DMS 273 (cell line): ENCODE results near the gene PTRHD1.
A peak's percentile ranks its signal among the peaks of the same experiment; 100 is the strongest.
"Not testable (repeated sequence)": the region's sequence is repeated elsewhere in the genome, so short reads cannot be mapped to it uniquely, and the experiment has no call there.

ENCODE experiments used
- DNase-seq: peaks from one replicate; lab custom pipeline; 2025; ENCODE audit not compliant: unreplicated experiment; lab: John Stamatoyannopoulos, UW

PTRHD1 gene

GRCh38 chr2:24813691-24814137 is 20.5 kb upstream of the PTRHD1 start:
- DNase-seq: no peak

- no peak for DNase-seq
Observed at GRCh38 chr2:24809316-24810007, 16.3 kb upstream of the PTRHD1 start.

DNA sequence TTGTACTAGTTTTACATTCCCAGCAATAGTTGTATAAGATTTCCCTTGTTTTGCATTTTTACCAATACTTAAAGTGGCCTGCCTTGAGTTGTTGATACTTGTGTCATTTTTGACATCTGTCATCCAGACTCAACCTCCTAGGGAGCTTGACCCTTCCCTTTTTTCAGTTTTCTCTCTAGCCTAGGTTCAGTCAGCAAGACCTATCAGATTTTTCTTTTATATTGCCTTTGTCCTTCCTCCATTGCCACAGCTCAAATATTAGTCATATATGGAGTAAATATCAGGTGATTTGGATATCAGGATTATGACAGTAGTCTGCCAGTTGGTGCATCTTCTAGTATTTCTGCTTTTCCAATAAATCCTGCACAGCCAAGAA is 13.5 kb upstream of the PTRHD1 start:
- no peak for DNase-seq

DNA sequence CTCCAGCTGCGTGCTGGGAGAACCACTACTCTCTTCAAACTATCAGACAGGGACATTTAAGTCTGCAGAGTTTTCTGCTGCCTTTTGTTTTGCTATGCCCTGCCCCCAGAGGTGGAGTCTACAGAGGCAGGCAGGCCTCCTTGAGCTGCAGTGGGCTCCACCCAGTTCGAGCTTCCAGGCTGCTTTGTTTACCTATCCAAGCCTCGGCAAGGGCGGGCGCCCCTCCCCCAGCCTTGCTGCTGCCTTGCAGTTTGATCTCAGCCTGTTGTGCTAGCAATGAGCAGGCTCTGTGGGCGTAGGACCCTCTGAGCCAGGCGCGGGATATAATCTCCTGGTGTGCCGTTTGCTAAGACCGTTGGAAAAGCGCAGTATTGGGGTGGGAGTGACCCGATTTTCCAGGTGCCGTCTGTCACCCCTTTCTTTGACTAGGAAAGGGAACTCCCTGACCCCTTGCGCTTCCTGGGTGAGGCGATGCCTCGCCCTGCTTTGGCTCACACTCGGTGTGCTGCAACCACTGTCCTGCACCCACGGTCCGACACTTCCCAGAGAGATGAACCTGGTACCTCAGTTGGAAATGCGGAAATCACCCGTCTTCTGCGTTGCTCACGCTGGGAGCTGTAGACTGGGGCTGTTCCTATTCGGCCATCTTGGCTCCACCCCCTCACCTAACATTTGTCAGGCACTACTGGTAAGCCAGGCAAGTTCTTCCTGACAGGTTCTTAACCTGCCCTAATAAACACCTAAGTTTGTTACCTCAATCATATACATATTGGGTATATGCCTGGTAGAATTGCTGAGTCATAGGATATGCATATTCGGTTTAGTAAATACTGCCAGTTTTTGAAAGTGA is 12.8 kb upstream of the PTRHD1 start:
- not testable (repeated sequence) for DNase-seq

DNA sequence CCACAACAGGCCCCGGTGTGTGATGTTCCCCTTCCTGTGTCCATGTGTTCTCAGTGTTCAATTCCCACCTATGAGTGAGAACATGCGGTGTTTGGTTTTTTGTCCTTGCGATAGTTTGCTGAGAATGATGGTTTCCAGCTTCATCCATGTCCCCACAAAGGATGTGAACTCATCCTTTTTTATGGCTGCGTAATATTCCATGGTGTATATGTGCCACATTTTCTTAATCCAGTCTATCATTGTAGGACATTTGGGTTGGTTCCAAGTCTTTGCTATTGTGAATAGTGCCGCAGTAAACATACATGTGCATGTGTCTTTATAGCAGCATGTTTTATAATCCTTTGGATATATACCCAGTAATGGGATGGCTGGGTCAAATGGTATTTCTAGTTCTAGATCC is 7.3 kb upstream of the PTRHD1 start:
- DNase-seq: not testable (repeated sequence)

- DNase-seq: no peak
Observed at GRCh38 chr2:24797644-24798043, 4.5 kb upstream of the PTRHD1 start.

- peak; percentile 80 for DNase-seq
Observed at GRCh38 chr2:24793761-24794435, 707 bp upstream of the PTRHD1 start.

DNA sequence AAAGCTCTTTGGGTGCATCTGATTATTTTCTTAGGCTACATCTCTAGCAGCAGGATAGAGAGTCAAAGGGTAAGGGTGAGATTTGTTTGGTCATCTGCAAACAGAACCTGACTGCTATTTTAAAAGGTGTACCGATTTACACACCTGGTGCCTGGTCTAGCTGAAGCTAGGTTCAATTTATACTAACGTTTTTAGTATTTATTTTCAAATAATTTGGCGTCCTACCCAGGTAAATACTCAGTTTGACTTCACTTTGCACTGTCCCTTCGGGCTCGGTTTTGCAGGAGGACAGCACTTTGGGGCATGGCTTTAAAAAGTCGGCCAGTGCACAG is 683 bp downstream of the PTRHD1 start:
- no peak for DNase-seq

GRCh38 chr2:24791452-24791851 is 1.7 kb downstream of the PTRHD1 start:
- DNase-seq: no peak

GRCh38 chr2:24788816-24789215 is 4.4 kb downstream of the PTRHD1 start:
- no peak for DNase-seq

GRCh38 chr2:24787532-24787931 is 5.7 kb downstream of the PTRHD1 start:
- DNase-seq: no peak

DNA sequence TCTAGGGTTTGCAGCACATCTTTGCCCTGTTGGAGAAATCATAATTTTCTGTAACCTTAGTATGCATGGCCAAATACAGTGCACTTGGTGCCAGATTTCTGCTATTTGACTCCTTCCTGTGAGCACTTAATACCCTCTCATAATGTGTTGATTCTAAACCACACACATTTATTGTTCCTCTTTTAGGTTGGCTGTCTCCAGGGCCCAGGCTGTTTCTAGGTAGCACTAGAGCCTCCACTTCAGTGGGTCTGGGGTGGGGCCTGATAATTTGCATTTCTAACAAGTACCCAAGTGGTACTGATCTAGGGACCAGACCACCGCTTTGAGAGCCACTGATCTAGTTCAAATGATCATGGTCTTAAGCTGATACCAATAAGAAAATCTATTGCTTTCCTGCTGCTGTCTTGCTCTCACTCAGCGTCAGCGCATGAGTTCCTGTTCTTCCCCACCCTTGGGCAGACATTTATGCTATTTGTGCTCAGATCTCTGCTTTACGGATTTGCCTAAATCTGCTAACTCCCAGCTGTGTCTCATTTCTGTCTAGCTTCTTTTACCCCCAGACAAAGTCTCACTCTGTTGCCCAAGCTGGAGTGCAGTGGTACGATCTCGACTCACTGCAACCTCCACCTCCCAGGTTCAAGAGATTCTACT is 7.4 kb downstream of the PTRHD1 start:
- DNase-seq: no peak

- DNase-seq: no peak
Observed at GRCh38 chr2:24783641-24784040, 9.6 kb downstream of the PTRHD1 start.

DNA sequence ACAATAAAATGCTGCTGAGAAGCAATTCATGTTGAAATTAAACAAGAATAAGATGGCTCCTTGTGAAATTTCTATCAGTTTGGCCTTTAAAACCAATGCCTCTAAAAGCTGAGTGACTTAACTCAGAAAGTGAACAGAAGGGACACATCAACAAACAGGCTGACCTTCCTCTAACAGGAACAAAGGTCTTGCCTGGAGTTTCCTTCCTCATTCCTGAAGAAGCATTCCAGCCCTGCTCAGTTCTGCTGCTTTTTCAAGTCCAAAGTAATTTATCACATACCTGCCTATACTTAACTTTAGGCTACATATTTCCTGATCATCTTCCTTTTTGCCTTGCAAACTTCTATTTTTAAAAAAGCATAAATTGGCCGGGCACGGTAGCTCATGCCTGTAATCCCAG is 14.1 kb downstream of the PTRHD1 start:
- DNase-seq: no peak

- no peak for DNase-seq
Observed at GRCh38 chr2:24774373-24774772, 18.8 kb downstream of the PTRHD1 start.

DNA sequence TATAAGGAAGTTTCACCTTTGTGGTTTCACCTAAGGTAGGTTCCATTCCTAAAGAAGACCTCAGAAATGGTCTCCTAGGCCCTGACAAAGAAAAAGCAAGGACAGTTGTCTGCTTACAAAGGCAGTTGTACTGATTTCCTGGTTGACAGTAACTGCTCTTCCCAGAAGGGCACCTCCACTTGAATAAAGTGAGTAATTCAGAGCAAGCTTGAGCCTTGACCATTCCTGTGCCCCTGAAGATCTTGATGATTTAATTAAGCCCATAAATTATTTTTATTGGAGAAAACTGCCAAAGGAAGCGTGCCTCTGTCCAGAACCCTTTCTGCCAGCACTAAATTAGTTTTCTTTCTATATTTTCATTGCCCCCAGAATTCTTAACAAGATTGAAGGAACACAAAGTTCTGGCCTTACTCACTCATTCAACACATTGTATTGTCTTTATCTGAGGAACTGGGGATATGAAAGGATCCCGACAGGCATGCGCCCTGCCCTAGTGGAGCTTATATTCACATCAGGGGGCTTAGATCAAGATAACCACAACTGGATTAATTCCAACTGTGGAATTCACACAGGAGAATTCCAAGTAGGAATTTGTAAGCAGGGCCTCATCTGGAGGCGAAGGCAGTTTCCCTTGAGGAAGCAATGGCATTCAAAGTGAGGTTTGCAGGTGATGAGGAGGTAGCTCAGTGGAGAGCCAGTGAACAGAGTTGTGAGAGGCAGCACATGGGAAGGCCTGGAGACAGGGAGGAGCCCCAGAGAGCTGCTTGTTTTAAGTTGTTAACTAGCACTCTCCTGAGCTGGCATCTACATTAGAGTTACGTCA is 21.2 kb downstream of the PTRHD1 start:
- no peak for DNase-seq

- no peak for DNase-seq
Observed at GRCh38 chr2:24771061-24771460, 22.1 kb downstream of the PTRHD1 start.

DNA sequence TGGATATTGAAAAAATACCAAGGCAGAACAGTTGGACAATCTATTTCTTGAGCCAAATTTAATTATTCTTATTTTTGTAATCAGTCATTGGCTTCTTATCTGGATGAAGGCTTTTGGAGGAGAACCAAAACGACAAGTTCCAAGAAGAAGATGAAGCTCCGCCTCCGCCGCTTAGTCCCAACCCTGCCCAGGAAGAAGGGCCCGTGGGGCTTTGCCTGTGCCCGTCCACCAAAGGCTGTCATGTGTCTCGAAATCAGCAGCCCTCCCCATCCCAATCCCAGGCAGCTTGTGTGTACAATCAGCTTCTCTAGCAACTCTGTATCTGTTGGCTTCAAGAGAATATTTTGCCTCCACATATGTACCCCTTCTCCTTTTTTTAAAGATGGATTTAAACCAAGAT is 24.6 kb downstream of the PTRHD1 start:
- no peak for DNase-seq

- no peak for DNase-seq
Observed at GRCh38 chr2:24768013-24768412, 25.2 kb downstream of the PTRHD1 start.

DNA sequence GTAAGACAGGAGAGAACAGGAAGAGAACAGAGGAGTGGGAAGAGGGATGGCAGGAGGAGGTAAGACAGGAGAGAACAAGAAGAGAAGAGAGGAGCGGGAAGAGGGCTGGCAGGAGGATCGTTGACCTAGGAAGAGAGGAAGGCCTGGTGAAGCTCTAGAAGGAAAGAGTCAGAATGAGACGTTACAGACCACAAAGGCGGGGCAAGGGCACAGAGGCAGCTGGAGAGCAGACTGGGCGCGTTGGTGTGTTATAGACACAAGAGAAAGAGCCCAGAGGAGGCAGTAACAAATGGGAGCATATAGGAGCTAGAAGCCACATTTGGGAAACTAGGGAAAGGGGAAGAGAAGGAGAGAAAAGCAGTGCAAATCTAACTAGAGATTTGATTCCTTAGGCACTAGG is 26.6 kb downstream of the PTRHD1 start:
- no peak for DNase-seq

DNA sequence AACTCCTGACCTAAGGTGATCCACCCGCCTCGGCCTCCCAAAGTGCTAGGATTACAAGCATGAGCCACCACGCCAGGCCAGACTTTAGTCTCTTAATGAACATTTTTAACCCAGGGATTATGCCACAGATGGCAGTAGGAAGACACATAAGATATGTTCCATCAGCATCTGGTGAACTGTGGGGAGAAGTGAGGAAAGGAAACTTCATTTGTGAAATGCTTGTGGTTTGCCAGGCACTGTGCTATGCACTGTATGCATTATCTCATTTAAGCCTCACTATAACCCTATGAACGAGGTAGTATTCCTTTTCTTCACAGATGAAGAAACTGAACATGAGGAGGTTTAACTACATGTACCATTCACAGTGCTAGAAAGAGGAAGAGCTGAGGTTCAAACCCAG is 29.3 kb downstream of the PTRHD1 start:
- DNase-seq: no peak
